IPS-15b (cell line): ENCODE results near the gene IGSF22.

Experiments
- H3K27me3 ChIP-seq: one replicate; pipeline ENCODE4 v1.6.1; 2013; ENCODE audit warnings: low read length; ENCODE audit not compliant: control insufficient read depth, insufficient read depth
- H3K36me3 ChIP-seq: one replicate; pipeline ENCODE4 v1.6.1; 2013; ENCODE audit warnings: low read length; ENCODE audit not compliant: control insufficient read depth, insufficient read depth
- H3K4me1 ChIP-seq: one replicate; pipeline ENCODE4 v1.6.1; 2013; ENCODE audit warnings: mild to moderate bottlenecking, low read length; ENCODE audit not compliant: control insufficient read depth, insufficient read depth
- H3K4me3 ChIP-seq: one replicate; pipeline ENCODE4 v1.5.1; 2013; ENCODE audit warnings: low read depth, low read length
- H3K9ac ChIP-seq: one replicate; pipeline ENCODE4 v1.6.1; 2013; ENCODE audit warnings: low read depth, mild to moderate bottlenecking, low read length
- H3K9me3 ChIP-seq: one replicate; pipeline ENCODE4 v1.6.1; 2013; ENCODE audit warnings: mild to moderate bottlenecking, low read length; ENCODE audit not compliant: control insufficient read depth, insufficient read depth

Gene IGSF22

DNA sequence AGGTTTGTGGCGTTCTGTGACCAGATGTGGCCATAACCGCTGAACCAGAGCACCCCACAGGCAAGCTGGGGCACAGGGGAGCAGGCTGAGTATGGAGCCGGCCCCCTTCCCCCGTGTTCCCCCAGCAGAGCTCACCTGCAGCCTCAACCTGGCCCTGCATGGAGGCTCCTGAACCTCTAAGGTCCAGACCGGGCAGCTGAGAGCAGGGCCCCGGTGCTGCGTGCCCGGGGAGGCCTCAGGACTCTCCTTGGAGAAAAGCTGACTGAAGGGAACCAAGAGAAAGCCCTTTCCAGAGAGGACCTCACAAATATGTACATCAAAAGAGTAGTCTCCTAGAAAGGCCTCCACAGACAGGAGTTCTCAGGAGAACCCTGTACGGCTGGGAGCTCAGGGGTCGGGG is 17.4 kb upstream of the IGSF22 start:
- H3K9me3 ChIP-seq: no peaks in the 10 kb centered on the region
- no peak overlapping the region for H3K4me3 ChIP-seq
- H3K4me1 ChIP-seq: no peaks in the 10 kb centered on the region
- H3K9ac ChIP-seq: no peak overlapping the region
- H3K36me3 ChIP-seq: no peaks in the 10 kb centered on the region
- H3K27me3 ChIP-seq: no peaks in the 10 kb centered on the region

DNA sequence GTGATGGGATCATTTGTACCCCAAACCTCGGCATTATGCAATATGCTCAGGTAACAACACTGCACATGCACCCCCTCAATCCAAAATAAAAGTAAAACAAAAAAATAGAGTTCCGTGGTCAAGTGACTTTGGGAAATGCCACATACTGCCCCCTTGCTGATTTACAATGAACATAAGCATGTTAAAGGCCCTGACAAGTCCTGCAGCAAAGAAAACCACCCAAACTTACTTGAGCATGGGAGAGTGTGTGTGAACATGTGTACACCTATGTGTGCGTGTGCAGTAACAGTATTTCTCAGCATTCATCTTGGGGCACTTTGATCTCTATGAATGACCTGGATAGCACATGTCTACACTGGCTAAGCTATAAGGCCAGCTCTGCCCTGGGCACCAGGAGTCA is 15.8 kb upstream of the IGSF22 start:
- H3K9ac ChIP-seq: no peak overlapping the region

DNA sequence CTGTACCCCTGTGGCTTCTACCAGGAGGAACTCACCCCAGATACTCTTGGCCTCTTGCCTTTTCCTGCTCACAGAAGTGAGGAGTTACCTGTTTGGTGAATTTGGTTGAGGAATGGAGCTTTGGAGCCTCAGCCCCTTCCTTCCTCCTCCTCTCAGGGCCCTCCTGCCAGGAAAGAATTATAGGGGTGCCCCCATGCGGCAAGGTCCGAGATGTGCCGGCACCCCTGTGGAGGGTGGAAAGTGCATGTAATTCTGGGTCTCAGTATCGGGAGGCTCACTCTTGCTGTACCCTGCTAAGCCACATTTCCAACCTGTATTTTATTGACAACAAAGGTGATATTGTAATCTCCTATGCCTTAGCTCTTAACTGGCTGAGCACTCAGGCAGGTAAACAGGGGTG is 13.7 kb upstream of the IGSF22 start:
- H3K9me3 ChIP-seq: no peaks in the 10 kb centered on the region
- no peak overlapping the region for H3K9ac ChIP-seq
- H3K36me3 ChIP-seq: no peaks in the 10 kb centered on the region
- no peak overlapping the region for H3K4me3 ChIP-seq
- no peaks in the 10 kb centered on the region for H3K27me3 ChIP-seq
- H3K4me1 ChIP-seq: no peaks in the 10 kb centered on the region

More for the DNA sequence above, 15.8 kb upstream of the IGSF22 start:
- Histone ChIP-seq H3K9me3 (no peaks in the 10 kb centered on the region), H3K4me3 (no peak overlapping the region), H3K36me3 (no peaks in the 10 kb centered on the region), H3K27me3 (no peaks in the 10 kb centered on the region), H3K4me1 (no peaks in the 10 kb centered on the region)

DNA sequence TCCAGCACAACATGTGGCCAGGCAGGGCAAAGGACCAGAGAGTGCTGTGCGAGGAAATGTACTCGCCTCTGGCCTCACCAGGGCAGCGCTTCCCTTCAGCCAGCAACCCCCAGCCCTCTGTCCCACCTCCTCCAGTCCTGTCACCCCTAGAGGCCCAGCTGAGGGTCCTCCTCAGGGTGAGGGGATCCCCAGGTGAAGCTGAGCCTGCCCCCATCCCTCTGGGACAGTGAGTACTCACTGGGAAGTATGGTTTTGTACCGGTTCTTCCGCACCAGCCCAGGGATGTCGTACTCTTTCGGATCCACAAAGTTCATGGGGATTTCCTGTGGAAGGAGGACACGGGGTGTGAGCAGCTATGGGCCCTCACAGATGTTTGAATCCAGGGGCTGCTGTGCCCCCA is 11.7 kb upstream of the IGSF22 start:
- Histone ChIP-seq H3K4me3 (no peak overlapping the region), H3K9me3 (no peaks in the 10 kb centered on the region), H3K27me3 (no peaks in the 10 kb centered on the region), H3K4me1 (no peaks in the 10 kb centered on the region), H3K36me3 (no peaks in the 10 kb centered on the region), H3K9ac (no peak overlapping the region)

DNA sequence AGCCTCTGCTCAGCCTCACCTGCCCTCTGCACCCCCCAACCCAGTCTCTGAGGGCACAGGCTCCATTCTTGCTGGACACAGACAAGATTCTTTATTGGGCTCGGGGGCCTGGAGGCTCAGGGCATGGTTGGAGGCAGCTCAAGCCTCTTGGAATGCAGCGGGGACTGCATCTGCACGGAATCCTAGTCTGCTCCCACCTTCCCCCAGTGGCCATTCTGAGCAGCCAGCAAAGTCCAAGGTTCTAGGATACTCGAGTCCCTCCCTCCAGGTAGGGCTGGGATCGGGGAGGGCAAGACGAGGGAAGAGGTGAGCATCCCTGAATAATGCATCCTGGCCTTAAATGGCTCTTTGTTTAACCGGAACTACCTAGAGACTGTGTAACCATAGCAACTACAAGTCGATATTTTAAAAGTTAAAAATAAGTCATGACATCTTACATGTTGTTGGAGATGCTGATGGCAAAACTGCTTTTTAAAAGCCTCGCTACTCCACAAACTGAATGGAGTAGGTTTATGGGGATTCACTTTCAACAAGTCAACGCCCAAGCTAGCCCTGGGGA is 10.7 kb upstream of the IGSF22 start:
- H3K4me3 ChIP-seq: no peak overlapping the region
- H3K27me3 ChIP-seq: no peaks in the 10 kb centered on the region
- no peaks in the 10 kb centered on the region for H3K4me1 ChIP-seq
- H3K9ac ChIP-seq: no peak overlapping the region
- H3K9me3 ChIP-seq: no peaks in the 10 kb centered on the region
- no peaks in the 10 kb centered on the region for H3K36me3 ChIP-seq

DNA sequence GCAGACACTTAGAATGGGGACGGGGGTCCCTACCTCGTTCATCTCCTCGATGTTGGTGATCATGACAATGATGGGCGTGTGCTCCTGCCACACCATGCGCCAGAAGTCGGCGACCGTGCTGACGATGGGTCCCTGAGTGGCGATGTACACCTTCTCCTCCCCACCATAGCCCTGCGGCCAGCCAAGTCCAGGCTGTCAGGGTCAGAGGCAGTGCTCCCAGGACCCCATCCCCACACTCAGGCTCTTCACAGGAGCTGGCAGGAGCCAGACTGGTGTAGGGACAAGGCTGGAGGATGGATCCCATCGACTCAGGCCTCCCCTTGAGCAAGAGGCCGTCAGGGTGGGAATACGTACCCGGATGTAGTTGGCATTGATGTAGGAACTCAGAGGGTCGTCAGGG is 7.2 kb upstream of the IGSF22 start:
- Histone ChIP-seq H3K9ac (no peak overlapping the region), H3K4me1 (no peaks in the 10 kb centered on the region), H3K4me3 (no peak overlapping the region), H3K36me3 (no peaks in the 10 kb centered on the region), H3K27me3 (no peaks in the 10 kb centered on the region), H3K9me3 (no peaks in the 10 kb centered on the region)

DNA sequence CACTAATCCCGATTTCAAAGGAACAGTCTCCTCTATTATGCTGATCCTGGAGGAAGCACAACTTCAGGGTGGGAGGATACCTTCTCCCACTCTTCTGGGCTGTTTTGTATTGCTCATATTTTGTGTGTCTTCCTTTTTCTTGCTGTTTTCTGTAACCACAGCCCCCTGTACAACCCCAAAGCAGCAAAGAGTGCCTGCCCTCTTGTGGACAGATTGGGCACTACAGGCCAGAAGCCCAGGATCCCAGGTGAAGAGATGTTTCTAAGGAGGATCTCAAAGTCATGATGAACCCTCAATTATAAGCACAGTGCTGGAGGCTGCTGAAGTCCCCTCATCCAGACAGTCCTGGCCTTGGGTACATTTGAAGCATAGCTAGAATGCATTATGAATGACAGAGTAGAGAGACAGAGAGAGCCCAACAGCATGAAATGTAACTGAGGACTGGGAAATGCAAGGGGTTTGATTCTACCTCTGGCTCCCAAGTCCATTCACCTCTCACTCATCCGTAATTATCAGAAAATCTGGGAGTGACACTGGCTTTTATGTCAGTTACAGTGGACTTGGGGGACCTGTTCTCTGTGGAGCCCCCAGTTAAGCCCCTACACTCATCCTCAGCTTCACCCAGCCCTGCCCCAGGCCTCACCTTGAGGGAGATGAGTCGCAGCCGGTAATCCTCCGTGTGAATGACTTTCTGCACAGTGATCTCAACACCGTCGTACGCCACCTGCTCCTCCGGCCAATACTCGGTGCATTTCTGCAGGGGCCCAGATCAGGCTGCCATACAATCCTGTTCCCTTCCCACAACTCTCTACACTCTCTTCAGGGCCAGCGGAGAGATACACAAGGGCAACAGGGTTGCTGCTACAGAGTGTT is 6.2 kb upstream of the IGSF22 start:
- Histone ChIP-seq H3K9ac (no peak overlapping the region), H3K27me3 (no peaks in the 10 kb centered on the region), H3K36me3 (no peaks in the 10 kb centered on the region), H3K4me3 (no peak overlapping the region), H3K9me3 (no peaks in the 10 kb centered on the region), H3K4me1 (peaks cover 2% of the 10 kb centered on the region)

DNA sequence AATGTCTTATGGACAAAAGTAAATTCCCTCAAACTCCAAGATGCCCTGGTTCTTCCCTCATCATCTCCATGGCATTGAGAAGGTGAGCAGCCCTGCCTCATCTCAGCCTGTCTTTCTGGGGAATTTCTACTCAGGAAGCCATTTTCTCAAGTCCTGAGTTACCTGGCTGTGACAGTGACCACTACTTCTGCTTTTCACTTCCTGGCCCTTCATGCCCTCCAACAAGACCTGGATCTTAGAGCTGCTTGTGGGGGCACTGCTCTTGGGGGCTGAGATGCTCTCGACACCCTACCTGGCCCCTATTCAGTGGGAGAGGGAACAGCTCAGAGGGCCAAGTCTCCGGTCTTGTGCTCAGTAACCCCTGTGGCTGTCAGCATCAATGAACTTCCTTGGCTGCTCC is 5.5 kb upstream of the IGSF22 start:
- no peak overlapping the region for H3K4me3 ChIP-seq
- no peaks in the 10 kb centered on the region for H3K27me3 ChIP-seq
- H3K9me3 ChIP-seq: no peaks in the 10 kb centered on the region
- H3K9ac ChIP-seq: no peak overlapping the region
- H3K4me1 ChIP-seq: peaks cover 2% of the 10 kb centered on the region
- no peaks in the 10 kb centered on the region for H3K36me3 ChIP-seq

DNA sequence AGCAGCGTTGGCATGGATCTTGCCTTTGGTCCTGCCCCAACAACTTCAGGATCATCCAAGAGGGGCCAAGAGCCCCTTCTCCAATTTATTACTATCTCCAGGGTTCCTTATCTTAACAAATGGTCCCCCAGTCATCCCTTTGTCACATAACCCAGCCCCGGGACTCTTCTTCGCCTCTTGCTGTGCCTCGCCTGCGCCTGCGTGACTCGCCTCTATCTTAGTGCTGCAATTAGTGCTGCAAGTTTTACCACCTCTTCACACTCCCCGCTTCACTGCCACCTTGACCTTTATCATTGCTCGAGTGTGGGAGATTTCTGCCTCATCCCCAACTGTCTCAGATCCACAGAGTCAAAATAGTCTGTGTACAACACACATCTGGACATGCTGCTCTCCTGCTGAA is 4.0 kb upstream of the IGSF22 start:
- Histone ChIP-seq H3K4me3 (no peak overlapping the region), H3K36me3 (no peaks in the 10 kb centered on the region), H3K4me1 (peaks cover 8% of the 10 kb centered on the region), H3K27me3 (no peaks in the 10 kb centered on the region), H3K9ac (no peak overlapping the region), H3K9me3 (no peaks in the 10 kb centered on the region)

DNA sequence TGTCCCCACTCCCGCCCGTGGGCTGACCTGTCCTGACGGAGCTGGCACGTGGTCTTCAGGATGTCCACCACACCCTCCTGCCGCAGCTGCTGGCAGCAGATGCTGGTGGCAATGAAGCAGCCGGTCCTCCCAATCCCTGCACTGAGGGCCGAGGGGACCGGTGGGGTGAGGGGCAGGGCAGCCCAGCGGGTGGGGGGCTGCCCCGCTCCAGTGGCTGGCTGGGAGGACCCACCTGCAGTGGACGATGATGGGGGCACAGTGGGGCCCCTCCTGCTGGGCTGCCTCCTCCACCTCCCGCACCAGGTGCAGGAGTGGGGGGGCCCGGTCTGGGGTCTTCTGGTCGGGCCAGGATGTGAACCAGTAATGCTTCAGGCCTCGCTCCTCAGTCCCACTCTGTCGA is 3.4 kb upstream of the IGSF22 start:
- Histone ChIP-seq H3K9me3 (no peaks in the 10 kb centered on the region), H3K4me3 (no peak overlapping the region), H3K36me3 (no peaks in the 10 kb centered on the region), H3K4me1 (peaks cover 8% of the 10 kb centered on the region), H3K27me3 (no peaks in the 10 kb centered on the region), H3K9ac (no peak overlapping the region)

DNA sequence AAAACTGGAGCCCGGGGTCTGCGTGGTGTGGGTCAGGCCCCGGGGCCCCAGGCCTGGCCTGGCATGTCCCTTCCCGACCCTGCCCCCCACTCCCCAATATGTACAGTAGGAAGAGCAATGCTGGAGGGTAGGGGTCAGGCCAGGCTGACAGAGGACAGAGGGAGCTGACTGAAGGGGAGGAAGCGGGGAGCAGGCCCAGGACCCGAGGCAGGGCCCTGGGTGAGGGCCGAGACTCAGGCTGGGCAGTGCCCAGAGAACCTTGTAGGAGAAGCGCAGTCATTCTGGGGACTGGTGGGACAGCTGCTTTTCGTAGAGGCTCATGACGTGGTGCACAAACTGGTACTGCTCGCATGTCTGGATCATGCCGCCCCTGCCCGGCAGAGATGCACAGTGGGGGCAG is 2.7 kb upstream of the IGSF22 start:
- H3K36me3 ChIP-seq: no peaks in the 10 kb centered on the region
- no peak overlapping the region for H3K9ac ChIP-seq
- no peaks in the 10 kb centered on the region for H3K27me3 ChIP-seq
- no peak overlapping the region for H3K4me3 ChIP-seq
- no peaks in the 10 kb centered on the region for H3K9me3 ChIP-seq
- H3K4me1 ChIP-seq: peaks cover 8% of the 10 kb centered on the region

DNA sequence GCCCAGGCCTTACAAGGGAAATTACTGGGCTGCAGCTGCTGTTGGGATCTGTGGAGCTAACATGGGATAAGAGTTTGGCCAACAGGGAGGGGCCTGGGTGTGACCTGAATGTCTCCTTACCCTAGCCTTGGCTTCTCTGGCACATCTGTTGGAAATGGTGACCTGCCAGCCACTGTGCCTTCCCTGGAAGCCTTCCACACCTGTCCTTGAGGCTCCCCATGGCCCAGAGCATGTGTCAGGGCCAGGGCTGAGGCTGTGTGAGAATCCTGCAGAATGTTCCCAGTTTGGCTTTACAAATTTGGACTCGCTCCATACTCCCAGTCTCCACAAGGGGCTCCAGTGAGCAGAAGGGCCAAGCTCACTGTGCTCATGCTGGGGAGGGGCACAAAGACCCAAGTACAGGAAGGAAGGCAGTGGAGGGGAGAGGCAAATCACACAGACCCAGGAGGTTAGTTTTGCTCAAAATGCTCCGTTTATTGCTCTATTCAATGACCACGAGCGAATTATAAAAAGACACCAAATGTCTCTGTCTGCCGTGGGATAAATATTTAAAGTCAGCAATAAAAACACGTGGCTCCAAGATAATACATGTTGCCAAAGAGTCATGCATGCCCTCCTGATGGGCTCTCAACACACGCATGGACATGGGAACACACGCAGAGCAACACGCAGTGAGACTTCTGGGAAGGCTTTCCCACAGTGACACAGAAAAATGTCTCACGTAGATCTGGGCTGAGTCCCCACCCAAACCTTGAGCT is 1.7 kb upstream of the IGSF22 start:
- peak overlapping the region; percentile 20 for H3K9ac ChIP-seq
- H3K9me3 ChIP-seq: no peaks in the 10 kb centered on the region
- no peaks in the 10 kb centered on the region for H3K36me3 ChIP-seq
- H3K4me3 ChIP-seq: no peak overlapping the region
- no peaks in the 10 kb centered on the region for H3K27me3 ChIP-seq
- peaks cover 11% of the 10 kb centered on the region for H3K4me1 ChIP-seq
